ENCODE measurements around the gene CLMP.
"Not testable (repeated sequence)": the region's sequence is repeated elsewhere in the genome, so short reads cannot be mapped to it uniquely, and the experiment has no call there.

The CLMP gene

DNA sequence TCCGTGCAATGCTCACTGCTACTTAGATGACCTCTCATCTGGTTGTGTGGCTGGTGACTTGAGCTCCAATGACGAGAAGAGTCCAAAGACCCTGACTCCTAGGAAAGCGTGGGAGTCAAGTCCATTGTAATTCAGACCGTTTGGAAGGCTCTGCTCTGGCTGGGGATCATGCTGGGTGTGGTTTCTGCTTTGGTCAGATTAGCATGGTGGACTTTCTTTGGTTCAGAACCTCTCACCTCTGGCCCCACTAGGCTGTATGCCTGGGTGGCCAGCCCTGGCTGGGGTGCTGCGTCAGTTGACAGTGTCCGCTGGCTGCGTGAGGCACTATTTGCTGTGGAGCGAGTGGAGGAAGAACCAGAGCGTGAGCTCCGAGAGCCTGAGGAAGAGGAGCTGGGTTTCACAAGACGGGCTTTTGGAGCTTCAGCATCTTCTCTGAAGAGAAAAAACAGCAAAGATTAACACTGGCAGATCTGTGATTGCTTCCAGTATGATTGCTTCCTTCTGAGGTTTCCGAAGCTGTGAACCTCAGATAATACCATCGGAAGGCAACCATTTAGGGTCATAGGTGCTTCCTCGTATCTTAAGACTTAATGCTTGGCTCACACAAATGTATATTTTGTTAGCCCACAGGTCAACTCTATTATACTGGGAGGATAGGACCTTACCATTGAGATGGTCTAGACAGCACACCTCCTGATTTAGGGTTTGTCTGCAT is 121.5 kb downstream of the CLMP start:
- no peak for DNase-seq

DNA sequence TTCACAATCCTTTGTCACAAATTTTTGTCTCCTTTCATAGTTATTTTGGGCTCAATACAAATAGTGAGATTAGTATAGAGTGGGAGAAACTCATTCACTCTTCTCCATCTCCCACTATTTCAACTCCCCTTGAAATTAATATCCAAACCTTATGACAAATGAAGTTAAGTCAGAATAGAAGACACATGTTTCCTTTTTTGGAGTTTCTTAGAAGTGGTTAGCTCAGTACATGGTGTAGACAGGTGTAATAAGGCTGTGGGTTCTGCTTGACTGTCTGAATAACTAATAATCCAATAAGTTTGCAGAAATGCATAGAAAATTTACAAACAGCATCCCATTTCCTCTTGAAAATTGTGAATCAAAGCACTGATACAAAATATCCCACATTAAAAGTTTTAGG is 122.3 kb downstream of the CLMP start:
- DNase-seq: no peak

GRCh38 chr11:123072332-123072761 is 122.7 kb downstream of the CLMP start:
- DNase-seq: peak; percentile 30

DNA sequence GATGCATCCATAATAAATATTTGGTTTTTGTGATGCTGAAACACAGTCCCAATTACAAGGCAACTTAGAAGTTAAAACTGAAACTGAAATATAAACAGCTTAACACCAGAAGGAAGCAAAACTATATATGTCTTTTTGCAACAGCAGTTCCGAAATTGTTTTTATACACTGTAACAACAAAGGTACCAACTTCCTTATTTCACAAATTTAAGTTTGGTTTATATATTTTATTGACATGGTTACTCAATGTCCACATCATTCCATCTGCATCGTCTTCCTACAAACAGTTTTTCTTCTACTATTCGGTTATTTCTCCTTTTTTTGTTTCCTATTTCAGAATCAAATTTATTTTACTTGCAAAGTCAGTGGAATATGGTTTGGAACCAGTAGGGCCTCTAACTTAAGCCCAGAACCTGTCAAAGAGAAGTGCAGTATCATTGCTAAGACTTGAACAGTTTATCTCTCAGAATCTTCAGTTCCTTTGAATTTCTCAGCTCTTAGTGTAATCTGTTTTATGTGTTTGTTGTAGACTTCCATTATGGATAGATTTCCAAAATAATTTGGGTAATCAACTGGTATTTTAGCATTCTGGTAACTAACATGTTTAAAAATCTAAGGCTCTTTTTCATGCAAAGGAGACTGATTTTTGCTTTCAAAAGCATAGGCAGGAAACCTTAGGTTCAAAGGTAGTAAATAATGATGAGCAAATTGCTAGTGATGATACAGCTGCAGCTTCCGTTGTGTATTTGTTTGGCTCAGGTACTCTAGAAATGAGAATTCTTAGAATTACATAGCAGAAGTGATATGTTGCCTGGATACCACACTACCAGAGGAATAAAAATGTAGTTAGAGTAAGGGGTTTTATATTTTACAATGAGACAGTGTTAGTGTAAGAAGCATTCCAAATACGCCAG is 124.9 kb downstream of the CLMP start:
- no peak for DNase-seq

- peak; percentile 38 for DNase-seq
These were observed 129.4 kb downstream of the CLMP start for GRCh38 chr11:123065621-123066020.

DNA sequence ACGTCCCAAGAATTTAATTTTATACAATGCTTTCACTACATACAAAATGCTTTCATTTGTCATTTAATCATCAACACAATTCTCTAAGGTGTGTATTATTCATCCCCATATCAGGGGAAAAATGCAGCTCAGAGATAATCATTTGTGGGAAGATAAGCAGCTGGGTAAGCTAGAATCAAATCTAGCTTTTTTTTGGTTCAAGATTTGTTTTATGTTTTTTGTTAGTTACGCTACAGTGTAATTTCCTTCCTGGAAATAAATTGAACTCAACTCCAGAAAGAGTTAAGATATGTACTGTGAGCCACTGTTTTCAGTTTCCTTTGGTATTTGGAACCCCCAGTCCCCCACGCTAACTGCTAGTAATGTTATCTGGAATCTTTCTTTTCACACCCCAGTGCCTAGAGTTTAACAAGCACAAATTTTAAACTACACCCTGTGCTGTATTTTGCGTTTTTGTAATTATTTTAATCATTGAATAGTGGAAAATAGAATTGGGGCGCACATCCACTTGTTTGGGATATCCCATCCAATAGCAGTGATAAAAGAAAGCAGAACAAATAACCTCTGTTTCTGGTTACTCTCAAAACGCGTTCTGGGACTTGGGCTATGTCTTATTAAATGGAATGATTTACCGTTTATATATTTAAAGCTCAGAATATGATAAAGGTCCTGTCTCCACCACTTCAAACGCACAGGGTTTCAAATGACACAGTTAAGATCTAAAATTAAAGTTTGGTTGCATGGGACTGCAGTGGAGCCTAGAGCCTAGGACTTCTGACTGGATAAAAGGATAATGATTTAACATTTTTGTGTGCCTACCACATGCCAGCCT is 131.0 kb downstream of the CLMP start:
- no peak for DNase-seq

DNA sequence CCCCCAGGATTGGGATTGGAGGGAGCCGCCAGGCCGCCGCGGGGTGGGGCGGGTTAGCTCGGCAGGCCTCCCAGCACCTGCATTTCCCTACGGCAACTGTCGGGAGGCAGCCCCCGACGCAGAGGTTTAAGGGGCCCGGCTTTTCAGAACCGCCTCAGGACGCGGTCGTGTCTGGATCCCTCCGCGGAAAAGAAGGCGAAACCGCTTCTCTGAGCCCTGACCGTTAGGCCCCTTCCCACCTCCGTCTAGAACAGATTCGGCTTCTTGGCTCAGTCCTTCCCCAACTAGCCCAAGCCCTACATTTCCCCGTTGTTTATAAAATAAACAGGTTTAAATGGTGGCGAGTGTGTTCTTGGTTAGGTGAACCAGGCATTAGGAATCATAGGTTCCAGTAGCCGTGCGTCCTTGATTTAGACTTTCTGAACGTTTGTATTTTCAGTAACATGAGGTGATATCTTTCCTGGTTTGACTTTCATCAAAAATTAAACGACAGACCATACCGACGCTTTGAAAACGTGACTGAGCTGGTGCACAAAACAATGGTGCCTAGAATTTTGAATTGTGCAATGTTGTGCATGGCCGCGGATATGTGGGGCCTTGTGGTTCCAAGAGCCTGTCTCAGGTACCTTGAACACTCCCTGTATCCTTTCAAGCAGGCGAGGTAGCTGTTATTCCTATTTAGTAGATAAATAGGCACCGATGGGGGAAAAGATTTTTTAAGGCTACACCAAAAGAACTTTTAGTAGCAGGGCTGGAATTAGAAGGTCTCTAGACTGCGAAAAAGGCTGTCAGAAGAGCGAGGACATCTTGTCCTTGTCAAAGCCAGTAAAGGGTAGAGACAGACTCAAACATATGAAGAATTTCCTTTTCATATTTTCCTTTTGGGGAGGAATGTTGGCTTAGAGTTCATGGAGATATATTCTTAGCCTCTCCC is 131.9 kb downstream of the CLMP start:
- peak; percentile 30 for DNase-seq

GRCh38 chr11:123062158-123062891 is 132.7 kb downstream of the CLMP start:
- peak; percentile 96 for DNase-seq

DNA sequence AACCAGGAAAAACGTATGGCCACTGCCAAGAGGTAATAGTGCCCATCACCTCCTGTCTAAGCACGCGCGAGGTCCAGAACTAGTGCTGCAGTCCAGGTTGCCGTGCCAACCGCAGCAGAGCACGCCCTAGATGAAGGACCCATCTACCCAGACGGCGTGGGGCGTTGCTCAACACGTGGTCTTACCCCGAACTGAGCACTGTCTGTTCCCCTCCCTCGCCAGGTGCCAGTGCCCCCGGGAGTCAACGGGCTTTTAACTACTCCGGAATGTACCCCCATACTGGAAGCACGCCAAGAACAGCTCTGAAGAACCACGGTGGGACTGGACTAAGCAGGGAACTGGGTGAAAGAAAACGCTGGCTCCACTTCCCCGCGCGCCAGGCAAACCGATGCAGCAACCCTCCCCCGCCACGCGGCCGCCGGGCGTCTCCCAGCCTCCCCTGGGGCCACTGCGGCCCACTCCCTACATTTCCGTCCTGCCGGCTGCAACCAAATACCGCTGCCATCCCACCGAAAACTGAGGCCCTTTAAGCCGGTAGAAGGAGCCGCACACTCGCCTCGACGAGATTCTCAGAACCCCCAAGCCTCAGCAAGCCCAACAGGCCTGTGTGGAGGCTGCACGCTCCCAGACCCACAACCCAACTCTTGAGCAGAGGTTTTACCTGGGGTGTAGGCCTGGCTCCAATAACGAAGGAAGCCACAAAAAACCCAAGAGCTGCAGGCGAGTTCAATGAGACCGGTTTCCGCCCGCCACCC is 133.5 kb downstream of the CLMP start, which contains the start of gene HSPA8:
TSS of gene HSPA8 (minus strand) at position 734 of the 755 bp plus-strand sequence. CDS start 812 bp downstream, outside the sequence.
- peak; percentile 24 for DNase-seq

GRCh38 chr11:123060277-123061000 is 134.6 kb downstream of the CLMP start:
- peak; percentile 10 for DNase-seq

GRCh38 chr11:123059041-123059920 is 135.8 kb downstream of the CLMP start:
- not testable (repeated sequence) for DNase-seq

- DNase-seq: no peak
These were observed 137.3 kb downstream of the CLMP start for GRCh38 chr11:123057661-123058305.

DNA sequence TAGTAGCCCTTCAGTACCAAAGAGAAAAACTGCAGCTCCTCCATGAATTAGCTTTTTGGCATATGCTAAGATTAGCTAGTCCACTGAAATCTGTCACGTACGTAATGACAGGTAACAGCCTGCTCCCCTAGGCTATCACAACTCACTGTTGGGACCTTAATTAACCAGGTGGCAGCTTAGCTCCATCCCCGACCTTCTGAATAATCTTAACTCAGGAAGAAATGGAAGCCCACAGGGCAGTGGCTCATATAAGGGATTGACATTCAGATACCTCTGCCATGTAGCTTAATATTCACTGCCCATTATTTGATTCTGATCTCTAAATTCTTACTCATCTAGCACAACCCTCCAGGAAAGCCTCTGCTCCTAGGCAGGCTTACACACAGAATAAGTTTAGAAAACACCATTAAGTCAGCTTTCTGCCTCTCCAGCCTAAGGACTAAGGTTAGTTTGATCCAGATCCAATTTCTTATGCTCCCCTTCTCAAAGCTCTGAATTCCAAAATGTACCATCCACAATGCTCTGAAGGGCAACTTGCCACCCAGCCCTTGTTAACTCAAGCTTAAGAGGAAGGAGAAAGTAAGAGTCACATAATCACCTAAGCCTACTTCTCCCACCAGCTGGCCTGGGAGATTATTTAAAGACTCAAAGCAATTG is 138.1 kb downstream of the CLMP start:
- no peak for DNase-seq

- DNase-seq: no peak
These were observed 139.7 kb downstream of the CLMP start for GRCh38 chr11:123055191-123055901.

- DNase-seq: peak; percentile 75
These were observed 140.6 kb downstream of the CLMP start for GRCh38 chr11:123054301-123055065.

Measured in NCI-H2171 treated with DMSO at 0.1 percent for 48 hours (cell line).